PC-9 (cell line): ENCODE measurements around the gene MYLK.

Experiments
- CTCF ChIP-seq: fragments of 200-600 bp; sonication (generic); conservative IDR thresholded peaks from 2 replicates; pipeline ENCODE4 v1.6.1; 2017; ENCODE audit warnings: mixed run types, antibody characterized with exemption, mild to moderate bottlenecking, moderate library complexity
- EZH2 ChIP-seq: fragments of 200-600 bp; sonication (generic); IDR thresholded peaks from 2 replicates; pipeline ENCODE4 v1.8.0; 2017; ENCODE audit warnings: antibody characterized with exemption, low read depth

- TF ChIP-seq CTCF (no peak), EZH2 (no peak)
Measured at GRCh38 chr3:123696808-123697207, 187.3 kb downstream of the MYLK start.
